Measurements from ENCODE around the gene ANKH.
"Not testable (repeated sequence)": the region's sequence is repeated elsewhere in the genome, so short reads cannot be mapped to it uniquely, and the experiment has no call there.

The ANKH gene

GRCh38 chr5:14824499-14824898 is 47.1 kb downstream of the ANKH start:
- no peak for DNase-seq (ENCODE audit: extremely low read depth, low read depth)
- no peak for TF ChIP-seq CTCF (IDR thresholded peaks at IDR 0.05; ENCODE audit: low read depth, low read length)

- TF ChIP-seq CTCF (IDR thresholded peaks at IDR 0.05; ENCODE audit: low read depth, low read length): no peak
- DNase-seq (ENCODE audit: extremely low read depth, low read depth): no peak
Measured at GRCh38 chr5:14821100-14821845, 50.3 kb downstream of the ANKH start.

GRCh38 chr5:14818931-14819790 is 52.4 kb downstream of the ANKH start:
- TF ChIP-seq CTCF (IDR thresholded peaks at IDR 0.05; ENCODE audit: low read depth, low read length): no peak
- no peak for DNase-seq (ENCODE audit: extremely low read depth, low read depth)

DNA sequence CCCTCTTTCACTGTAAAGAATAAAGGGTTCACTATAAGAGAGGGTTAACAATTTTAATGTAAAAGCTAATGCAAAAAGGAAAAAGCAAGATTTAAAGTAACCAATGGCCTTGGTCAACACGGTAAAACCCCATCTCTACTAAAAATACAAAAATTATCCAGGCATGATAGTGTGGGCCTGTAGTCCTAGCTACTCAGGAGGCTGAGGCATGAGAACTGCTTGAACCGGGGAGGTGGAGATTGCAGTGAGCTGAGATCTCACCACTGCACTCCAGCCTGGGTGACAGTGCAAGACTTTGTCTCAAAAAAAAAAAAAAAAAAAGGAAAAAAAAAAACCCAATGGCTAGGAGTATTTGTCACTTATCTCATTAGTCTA is 53.8 kb downstream of the ANKH start:
- not testable (repeated sequence) for DNase-seq (ENCODE audit: extremely low read depth, low read depth)

DNA sequence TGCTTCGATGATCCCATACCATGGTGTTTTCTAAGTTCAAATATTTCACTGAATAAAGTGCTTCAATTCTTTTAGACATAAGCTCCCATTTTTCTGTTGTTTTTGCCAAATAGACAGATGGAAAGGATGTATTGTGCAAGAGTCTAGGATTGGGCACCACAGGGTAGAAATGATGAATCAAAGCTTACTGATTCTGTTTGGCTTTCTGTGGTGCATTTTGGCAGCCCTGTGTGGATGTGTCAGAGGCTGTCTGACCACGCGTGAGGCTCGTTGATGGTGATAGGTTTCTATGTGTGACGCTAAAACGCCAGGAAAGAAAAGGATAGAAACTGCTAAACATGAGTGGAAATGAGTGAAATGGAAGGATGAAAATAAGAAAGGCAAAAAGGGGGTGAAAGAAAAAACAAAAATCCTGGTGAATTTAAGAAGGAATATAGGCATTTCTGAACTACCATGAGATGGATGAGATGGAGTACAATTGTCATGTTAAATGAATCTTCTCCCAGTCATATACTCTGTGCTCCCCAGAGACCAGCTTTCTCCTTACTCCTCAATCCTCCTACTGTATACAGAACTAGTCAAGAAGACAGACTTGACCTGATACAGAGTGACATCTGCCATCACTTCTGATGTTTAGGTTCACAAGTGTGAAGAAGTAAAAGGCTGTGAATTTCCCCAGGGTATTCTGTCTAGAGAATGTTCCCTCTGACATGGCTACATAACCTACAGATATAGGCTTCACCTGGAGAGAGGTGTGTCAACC is 54.4 kb downstream of the ANKH start:
- no peak for TF ChIP-seq CTCF (IDR thresholded peaks at IDR 0.05; ENCODE audit: low read depth, low read length)
- DNase-seq (ENCODE audit: extremely low read depth, low read depth): peak; percentile 69

- no peak for DNase-seq (ENCODE audit: extremely low read depth, low read depth)
Measured at GRCh38 chr5:14816374-14816998, 55.1 kb downstream of the ANKH start.

More at GRCh38 chr5:14816374-14816998, 55.1 kb downstream of the ANKH start:
- TF ChIP-seq CTCF (IDR thresholded peaks at IDR 0.05; ENCODE audit: low read depth, low read length): no peak

Measured in AG09319 (cell line).